Stimulated activated CD8-positive, alpha-beta memory T cell treated with anti-CD3 and anti-CD28 coated beads, Interleukin-15, amount 100 ng/mL, for 4 hours (primary cell): Measurements from ENCODE around the gene HOXC11.

Source experiments
- DNase-seq, 2 donors: peaks; one replicate each; pipeline ENCODE4 v3.0.0-alpha.2; 2020; ENCODE audit warnings: low read depth in 2 of 2

The HOXC11 gene

DNA sequence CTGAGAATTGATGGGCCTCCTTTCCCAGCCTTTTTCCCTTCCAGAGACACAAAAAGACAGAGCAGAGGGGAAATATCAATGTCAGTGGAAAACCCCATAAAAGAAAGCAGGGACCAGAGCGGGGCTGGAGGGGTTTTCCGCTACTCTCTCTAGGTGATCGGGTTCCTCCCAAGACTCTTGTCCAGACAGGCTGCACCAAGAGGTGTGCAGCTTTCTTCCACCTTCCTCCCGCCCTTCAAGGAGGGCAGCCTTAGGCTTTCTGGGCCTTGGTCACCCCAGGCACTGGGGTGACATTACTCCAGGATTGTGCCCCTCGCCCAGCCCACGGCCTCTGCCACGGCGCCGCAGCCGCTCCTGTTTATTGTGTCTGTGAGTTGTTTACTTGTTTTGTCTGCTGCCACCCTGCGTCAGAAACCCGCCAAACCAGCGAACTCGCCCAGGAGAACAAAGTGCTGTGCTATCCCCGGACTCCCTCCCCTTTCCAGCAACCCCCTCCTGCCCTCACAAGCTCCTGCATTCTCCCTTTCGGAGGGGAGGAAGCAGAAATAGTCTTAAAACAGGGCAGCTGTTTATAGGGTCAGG lies 48.6 kb downstream of the HOXC11 start:
- no peak for DNase-seq

DNA sequence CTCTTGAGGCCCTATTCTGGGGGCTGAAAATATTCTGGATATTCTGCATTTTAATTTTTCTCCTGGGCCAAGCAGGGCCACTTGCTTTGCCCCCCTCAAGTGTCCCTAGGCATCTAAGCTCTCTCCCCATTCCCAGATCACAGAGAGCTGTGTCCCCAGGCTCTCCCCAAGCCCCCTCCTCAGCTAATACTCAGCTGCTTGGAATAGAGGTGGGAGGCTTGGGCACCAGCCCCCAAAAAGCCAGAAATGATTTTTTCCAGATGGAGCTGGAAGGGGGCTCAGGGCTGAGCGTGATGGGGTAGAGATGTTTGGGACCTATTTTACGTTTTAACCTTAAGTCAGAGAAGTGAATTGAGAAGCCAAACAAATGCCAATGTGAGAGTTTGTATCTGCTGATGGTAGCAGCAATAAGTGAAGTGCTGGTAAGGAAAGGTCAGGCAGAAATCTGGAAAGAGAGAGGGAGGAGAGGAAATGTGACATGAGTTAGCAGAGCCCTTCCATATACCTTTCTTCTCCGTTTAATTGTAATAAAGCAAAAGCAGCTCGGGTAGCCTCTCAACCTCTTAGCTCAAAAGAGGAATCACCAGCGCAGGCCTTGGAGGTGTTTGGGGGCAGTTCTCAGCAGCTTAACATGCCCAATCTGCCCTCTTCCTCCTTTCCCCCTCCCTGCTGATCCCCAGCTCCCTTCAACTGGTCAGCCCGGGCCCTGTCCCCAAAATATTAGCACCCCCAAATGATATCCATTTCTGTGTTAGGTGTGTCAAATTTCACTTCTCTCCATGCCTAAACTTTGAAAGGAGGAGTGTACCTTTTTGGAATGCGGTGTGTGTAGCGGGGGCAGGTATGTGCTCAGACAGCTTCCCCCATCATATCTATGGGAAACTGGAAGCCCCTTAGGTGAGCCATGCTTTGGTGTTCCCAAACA lies 50.3 kb downstream of the HOXC11 start:
- DNase-seq = no peak

DNA sequence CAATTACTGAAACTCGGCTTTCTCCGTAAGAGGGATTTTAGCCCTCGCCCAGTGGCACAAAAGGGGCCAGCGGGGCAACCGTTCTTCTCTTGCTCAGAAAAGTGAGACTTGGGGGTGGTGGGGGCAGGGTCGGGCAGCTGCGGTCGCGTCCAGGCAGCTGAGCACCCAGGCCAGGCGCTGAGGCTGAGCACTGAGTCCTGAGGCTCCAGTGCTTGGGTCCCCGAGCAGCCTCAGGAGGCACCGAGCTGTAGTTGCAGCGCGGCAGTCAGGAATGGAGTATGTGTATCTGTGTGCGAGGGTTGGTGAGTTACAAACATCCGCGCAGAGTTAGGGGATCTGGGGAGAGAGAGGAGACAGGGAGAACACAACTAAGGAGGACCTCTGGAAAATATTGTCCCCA lies 51.2 kb downstream of the HOXC11 start:
- no peak for DNase-seq

DNA sequence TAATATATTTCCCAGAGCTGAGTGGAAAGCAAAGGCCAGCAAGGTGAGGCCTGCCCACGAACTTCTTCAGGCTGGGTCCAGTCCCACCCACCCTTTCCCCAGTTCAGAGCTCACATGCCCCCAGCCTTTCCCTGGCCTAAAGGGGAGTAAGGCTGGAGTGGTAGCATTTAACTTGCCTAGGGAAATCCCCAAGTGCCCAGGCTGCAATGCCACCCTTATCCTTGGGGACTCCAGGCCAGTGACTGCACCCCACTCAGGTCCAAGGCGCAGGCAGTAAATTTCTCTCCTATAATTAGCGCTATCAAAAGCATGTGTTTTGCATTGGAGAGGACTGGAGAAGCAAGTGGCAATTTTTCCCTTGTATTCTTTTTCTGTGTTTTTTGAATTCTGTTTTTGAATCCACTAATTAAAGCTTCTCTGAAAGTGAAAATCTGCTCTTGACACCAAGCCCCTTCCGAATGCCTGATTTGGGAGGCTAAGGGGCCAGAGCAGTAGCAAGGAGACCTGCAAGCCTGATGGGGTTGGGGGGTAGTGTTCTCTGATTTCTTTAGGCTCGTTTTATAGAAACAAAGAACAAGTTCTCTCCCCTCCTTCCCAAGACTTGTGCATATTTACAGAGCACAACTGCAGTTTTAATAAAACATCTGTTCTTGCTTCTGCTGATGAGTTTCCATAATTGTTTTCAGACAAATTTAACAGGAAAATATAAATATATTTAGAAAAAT lies 51.8 kb downstream of the HOXC11 start:
- DNase-seq = no peak

DNA sequence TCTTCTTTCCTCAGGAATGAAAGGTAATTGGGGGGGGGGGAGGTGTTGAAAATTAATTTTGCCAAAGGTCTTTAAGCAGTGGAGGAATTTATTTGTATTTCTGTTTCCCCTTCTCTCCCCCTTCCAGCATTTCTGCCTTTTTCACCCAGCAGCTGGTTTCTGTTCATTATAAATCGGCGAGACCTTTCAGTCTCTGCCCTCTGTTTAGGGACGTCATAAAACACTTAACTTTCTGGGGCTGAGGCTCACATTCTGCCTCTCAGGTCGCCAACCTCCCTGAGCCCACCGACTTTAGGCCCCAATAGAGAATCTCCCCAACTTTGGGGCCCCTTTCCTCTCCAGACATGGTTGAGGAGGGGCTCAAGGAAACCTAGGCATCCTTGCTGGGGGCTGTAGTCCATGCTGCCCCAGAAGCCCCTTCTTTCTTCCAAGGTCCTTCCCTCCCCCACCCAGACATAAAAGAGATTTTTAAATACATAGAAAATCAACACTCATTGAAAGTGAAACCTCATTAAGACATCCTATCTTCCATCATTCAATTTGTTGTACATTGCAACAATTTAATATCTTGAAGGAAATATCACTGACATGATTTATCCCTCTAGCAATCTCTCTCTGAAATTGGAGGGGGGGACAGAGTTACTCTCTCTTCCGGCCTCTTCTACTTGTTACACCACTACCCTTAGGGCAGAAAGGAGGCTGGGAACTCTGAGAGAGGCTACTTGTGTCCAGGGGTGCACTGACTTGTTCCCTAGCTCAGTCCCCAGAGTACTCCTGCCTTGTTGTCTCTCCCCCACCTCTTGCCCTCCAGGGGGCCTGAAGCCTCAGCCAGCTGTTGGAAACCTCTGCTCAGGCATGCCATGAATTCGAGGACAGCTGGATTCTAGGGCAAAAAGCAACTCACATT lies 52.8 kb downstream of the HOXC11 start:
- DNase-seq = no peak

- no peak for DNase-seq
These were observed 53.9 kb downstream of the HOXC11 start for GRCh38 chr12:54026640-54027441.
